IPS-NIHi7 (cell line): ENCODE data around the gene GOLGA7B.
A peak's percentile ranks its signal among the peaks of the same experiment; 100 is the strongest.

Experiments used
- DNase-seq: peaks from one replicate; pipeline ENCODE4 v3.0.0; 2012; ENCODE audit warnings: mixed read lengths; ENCODE audit errors: extremely low spot score

Gene GOLGA7B

GRCh38 chr10:97867220-97867800 lies 17.7 kb downstream of the GOLGA7B start:
- no peak for DNase-seq

- no peak for DNase-seq
Measured at GRCh38 chr10:97868134-97868685, 18.6 kb downstream of the GOLGA7B start.

- DNase-seq: peak; percentile 87
Measured at GRCh38 chr10:97869091-97870042, 19.7 kb downstream of the GOLGA7B start.

GRCh38 chr10:97870990-97871389 lies 21.3 kb downstream of the GOLGA7B start:
- DNase-seq: no peak

- DNase-seq: no peak
Measured at GRCh38 chr10:97873569-97873968, 23.9 kb downstream of the GOLGA7B start.

- DNase-seq: no peak
Measured at GRCh38 chr10:97874332-97874731, 24.7 kb downstream of the GOLGA7B start.

GRCh38 chr10:97875391-97875790 lies 25.7 kb downstream of the GOLGA7B start:
- no peak for DNase-seq

- peak; percentile 29 for DNase-seq
Measured at GRCh38 chr10:97876402-97876801, 26.8 kb downstream of the GOLGA7B start.

- no peak for DNase-seq
Measured at GRCh38 chr10:97879241-97879640, 29.6 kb downstream of the GOLGA7B start.

GRCh38 chr10:97880109-97880508 lies 30.5 kb downstream of the GOLGA7B start:
- no peak for DNase-seq

- no peak for DNase-seq
Measured at GRCh38 chr10:97882142-97883091, 32.8 kb downstream of the GOLGA7B start.

- DNase-seq: no peak
Measured at GRCh38 chr10:97883092-97883485, 33.4 kb downstream of the GOLGA7B start.

GRCh38 chr10:97886286-97886685 lies 36.6 kb downstream of the GOLGA7B start:
- DNase-seq: no peak

- DNase-seq: no peak
Measured at GRCh38 chr10:97887399-97887798, 37.8 kb downstream of the GOLGA7B start.

- no peak for DNase-seq
Measured at GRCh38 chr10:97888134-97888533, 38.5 kb downstream of the GOLGA7B start.

GRCh38 chr10:97888641-97889262 lies 39.1 kb downstream of the GOLGA7B start:
- DNase-seq: peak; percentile 83

- peak; percentile 88 for DNase-seq
Measured at GRCh38 chr10:97889461-97890265, 40.0 kb downstream of the GOLGA7B start.

GRCh38 chr10:97891497-97892167 lies 42.0 kb downstream of the GOLGA7B start:
- no peak for DNase-seq

GRCh38 chr10:97892506-97892905 lies 42.9 kb downstream of the GOLGA7B start:
- DNase-seq: no peak

- no peak for DNase-seq
Measured at GRCh38 chr10:97892939-97893338, 43.3 kb downstream of the GOLGA7B start.
